ENCODE measurements around the gene SLC35B2. TPM values are rescaled to one million over a fixed set of nuclear protein-coding genes. Genes with fewer than 3 reads are reported as not detected.

Gene SLC35B2
- total RNA-seq, 1 experiment from 2014 or later, result 143 TPM

DNA sequence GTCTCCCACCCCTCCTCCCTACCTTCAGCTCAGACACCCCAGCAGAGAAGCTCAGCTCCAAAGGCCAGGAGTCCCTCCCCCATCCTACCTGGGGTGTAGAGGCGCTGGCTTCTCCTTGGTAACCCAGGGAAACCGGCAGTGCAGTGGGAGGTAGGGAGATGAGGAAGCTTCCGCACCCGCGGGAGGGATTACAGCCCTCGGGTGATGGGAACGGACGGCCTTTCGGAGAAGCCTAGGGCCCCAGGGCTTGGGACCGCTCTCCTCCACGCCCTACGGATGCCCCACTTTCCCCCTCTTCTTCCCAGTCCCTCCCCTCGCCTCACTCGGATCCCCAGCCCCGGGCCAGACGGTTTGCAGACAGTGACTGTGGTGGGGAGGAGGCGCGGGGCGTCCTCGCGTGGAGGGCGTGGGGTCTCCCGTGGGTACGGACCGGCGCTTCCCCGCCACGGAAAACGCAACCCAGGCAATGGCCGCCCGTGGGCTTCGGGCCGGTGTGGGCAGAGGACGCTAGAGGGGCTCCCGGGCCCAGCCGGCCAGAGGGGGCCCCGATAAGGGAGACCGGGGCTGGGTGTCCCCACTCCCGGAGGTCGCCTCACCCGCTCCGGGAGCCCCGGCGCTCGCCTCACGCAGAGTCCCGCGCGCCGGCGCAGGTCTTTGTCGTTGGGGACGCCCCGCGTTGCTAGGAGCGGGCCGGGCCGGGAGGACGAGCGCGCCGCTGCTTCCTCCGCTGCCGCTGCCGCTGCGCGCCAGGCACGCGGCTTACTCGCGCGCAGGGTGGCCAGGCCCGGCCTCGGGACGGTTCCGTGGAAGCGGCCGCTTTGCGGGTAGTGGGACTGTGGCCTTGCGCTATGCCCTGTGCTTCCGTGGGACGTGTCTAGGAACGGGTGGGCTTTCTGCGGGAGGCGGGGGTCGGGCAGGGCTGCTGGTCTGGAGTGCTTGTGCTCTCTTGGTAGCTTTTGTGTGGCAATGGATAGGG is 40.0 kb upstream of the SLC35B2 start:
- TF ChIP-seq, protein P1, sequence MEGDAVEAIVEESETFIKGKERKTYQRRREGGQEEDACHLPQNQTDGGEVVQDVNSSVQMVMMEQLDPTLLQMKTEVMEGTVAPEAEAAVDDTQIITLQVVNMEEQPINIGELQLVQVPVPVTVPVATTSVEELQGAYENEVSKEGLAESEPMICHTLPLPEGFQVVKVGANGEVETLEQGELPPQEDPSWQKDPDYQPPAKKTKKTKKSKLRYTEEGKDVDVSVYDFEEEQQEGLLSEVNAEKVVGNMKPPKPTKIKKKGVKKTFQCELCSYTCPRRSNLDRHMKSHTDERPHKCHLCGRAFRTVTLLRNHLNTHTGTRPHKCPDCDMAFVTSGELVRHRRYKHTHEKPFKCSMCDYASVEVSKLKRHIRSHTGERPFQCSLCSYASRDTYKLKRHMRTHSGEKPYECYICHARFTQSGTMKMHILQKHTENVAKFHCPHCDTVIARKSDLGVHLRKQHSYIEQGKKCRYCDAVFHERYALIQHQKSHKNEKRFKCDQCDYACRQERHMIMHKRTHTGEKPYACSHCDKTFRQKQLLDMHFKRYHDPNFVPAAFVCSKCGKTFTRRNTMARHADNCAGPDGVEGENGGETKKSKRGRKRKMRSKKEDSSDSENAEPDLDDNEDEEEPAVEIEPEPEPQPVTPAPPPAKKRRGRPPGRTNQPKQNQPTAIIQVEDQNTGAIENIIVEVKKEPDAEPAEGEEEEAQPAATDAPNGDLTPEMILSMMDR (IDR thresholded peaks at IDR 0.05; ENCODE audit: unreplicated experiment), result no peak
- BruUV-seq (replicated peaks), result no TSS peak

DNA sequence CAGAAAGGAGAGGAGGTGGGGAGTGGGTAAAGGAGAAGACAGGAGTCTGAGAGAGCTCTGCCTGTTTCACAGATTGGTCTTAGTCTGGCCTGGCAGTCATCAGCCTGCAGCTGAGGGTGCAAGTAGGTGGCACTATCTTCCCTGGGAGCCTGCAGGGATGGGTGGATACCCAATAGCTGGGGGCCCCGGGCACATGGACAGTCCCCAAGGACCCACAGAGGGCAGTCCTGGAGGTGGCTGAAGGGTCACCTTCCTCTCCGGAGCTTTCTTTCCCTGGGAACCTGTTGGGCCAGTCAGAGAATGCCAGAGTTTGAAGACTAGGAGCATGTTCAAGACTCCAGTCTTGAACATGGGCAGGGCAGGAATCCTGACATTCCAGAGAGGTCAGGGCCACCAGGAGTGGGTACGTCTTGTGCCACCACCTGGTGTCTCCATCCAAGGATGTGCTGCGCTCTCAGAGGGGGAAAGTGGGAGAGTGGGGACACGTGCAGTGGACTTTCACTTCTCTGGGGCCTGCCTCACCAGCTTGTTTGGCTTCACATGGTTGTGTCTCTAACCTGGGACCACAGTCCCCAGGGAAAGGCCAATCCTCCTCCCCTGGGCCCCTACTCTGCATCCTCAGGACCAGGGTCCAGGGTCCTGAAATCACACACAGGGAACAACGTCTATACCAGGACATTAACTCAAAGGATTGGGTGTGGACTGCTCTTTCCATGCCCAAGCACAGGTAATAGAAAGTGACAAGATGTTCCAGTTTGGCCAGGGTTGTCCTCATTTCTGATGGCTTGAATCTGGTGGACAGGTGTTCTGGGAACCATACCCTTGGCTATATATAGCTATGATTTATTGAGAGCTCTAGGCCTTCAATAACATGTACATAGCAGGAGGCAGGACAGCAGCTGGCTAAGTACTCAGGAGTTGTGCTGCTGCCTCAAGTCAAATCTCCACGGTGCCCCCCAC is 37.8 kb upstream of the SLC35B2 start:
- CTCF ChIA-PET, result interaction anchor here (0.7 to 1.4 kb wide), 5 partner anchors 11 to 169 kb away, joined by 3 to 8 read pairs (median 3); partner anchors contain the start of gene AARS2
- H3K4me1 Mint-ChIP-seq (ENCODE audit: low read depth, unreplicated experiment), result no peaks in the 10 kb centered on the region
- TF ChIP-seq, protein P1 (IDR thresholded peaks at IDR 0.05; ENCODE audit: unreplicated experiment), result no peak
- H3K9me3 Mint-ChIP-seq (ENCODE audit: low read depth, unreplicated experiment), result no peaks in the 10 kb centered on the region
- DNase-seq, result no peak
- H3K27ac Mint-ChIP-seq (ENCODE audit: unreplicated experiment), result no peak overlapping the region
- no TSS peak for BruUV-seq (replicated peaks)
- H3K27me3 Mint-ChIP-seq (ENCODE audit: unreplicated experiment), result peaks cover 96% of the 10 kb centered on the region
- H3K36me3 Mint-ChIP-seq (ENCODE audit: insufficient read depth, unreplicated experiment), result peaks cover 25% of the 10 kb centered on the region
- H3K4me3 Mint-ChIP-seq (ENCODE audit: low read depth, unreplicated experiment), result no peak overlapping the region
- intact Hi-C loops (cut with micrococcal nuclease; ENCODE audit: unreplicated experiment), result no loop called here

More for the DNA sequence above, 40.0 kb upstream of the SLC35B2 start:
- peaks cover 41% of the 10 kb centered on the region for H3K36me3 Mint-ChIP-seq (ENCODE audit: insufficient read depth, unreplicated experiment)
- CTCF ChIA-PET, result interaction anchor here (0.5 to 1.4 kb wide), 6 partner anchors 9 to 1990 kb away, joined by 3 to 5 read pairs (median 3); partner anchors contain the start of gene AARS2
- intact Hi-C loops (cut with micrococcal nuclease; ENCODE audit: unreplicated experiment), result no loop called here
- H3K27me3 Mint-ChIP-seq (ENCODE audit: unreplicated experiment), result peaks cover 74% of the 10 kb centered on the region
- peak overlapping the region; percentile 60 for H3K4me3 Mint-ChIP-seq (ENCODE audit: low read depth, unreplicated experiment)
- peak; percentile 56 for DNase-seq
- H3K4me1 Mint-ChIP-seq (ENCODE audit: low read depth, unreplicated experiment), result no peaks in the 10 kb centered on the region
- peak overlapping the region; percentile 53 for H3K27ac Mint-ChIP-seq (ENCODE audit: unreplicated experiment)
- no peaks in the 10 kb centered on the region for H3K9me3 Mint-ChIP-seq (ENCODE audit: low read depth, unreplicated experiment)

- TF ChIP-seq, protein P1 (IDR thresholded peaks at IDR 0.05; ENCODE audit: unreplicated experiment), result no peak
- no peak for DNase-seq
- no peak overlapping the region for H3K27ac Mint-ChIP-seq (ENCODE audit: unreplicated experiment)
- no peak overlapping the region for H3K4me3 Mint-ChIP-seq (ENCODE audit: low read depth, unreplicated experiment)
- H3K4me1 Mint-ChIP-seq (ENCODE audit: low read depth, unreplicated experiment), result no peaks in the 10 kb centered on the region
- H3K27me3 Mint-ChIP-seq (ENCODE audit: unreplicated experiment), result peaks cover 96% of the 10 kb centered on the region
- peaks cover 11% of the 10 kb centered on the region for H3K36me3 Mint-ChIP-seq (ENCODE audit: insufficient read depth, unreplicated experiment)
- intact Hi-C loops (cut with micrococcal nuclease; ENCODE audit: unreplicated experiment), result no loop called here
- CTCF ChIA-PET, result interaction anchor here (0.7 to 1.3 kb wide), 3 partner anchors 15 to 306 kb away, joined by 3 to 4 read pairs (median 3); partner anchors contain the start of gene SPATS1
- H3K9me3 Mint-ChIP-seq (ENCODE audit: low read depth, unreplicated experiment), result no peaks in the 10 kb centered on the region
- no TSS peak for BruUV-seq (replicated peaks)
These were observed 35.5 kb upstream of the SLC35B2 start for GRCh38 chr6:44292661-44293365.
